Stimulated activated CD4-positive, alpha-beta T cell treated with anti-CD3 and anti-CD28 coated beads, Interleukin-2, amount 100 ng/mL, for 4 hours (primary cell): ENCODE results near the gene CSNK1D.
"Not testable (repeated sequence)": the region's sequence is repeated elsewhere in the genome, so short reads cannot be mapped to it uniquely, and the experiment has no call there.

Experiments
- DNase-seq: peaks from one replicate; pipeline ENCODE4 v3.0.0-alpha.2; 2020; ENCODE audit warnings: low read depth

CSNK1D gene

GRCh38 chr17:82193050-82193449 is 80.5 kb downstream of the CSNK1D start:
- DNase-seq = not testable (repeated sequence)
